ENCODE results near the gene CMTR1. TPM values are rescaled to one million over a fixed set of nuclear protein-coding genes. Genes with fewer than 3 reads are reported as not detected.

The CMTR1 gene
- total RNA-seq, 1 experiment from 2014 or later, result 24.5 TPM

DNA sequence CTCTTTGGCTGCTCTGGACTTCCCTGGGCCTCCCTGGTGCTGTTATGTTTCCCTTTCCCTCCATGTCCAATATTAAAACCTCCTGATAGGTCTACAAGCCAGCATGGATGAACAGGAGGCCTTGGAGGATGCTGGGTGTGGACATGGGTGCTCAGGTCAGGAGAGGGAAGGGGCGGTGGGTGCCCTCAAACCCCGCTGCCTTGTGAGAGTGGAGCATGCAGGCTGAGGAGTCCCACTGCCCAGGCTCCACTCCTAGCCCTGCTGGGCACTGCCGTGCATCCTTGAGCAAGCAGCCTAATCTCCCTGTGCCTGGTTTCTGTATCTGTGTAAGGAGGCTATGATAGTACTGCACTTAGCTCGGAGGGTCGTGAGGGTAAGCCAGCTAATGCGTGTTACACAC is 85.1 kb downstream of the CMTR1 start:
- peaks cover 18% of the 10 kb centered on the region for H3K4me1 Mint-ChIP-seq (ENCODE audit: insufficient read depth, unreplicated experiment)
- no peaks in the 10 kb centered on the region for H3K9me3 Mint-ChIP-seq (ENCODE audit: unreplicated experiment)
- no TSS peak for BruUV-seq (replicated peaks)
- DNase-seq (ENCODE audit: unreplicated experiment), result no peak
- H3K4me3 Mint-ChIP-seq (ENCODE audit: unreplicated experiment), result no peak overlapping the region
- POLR2A ChIA-PET, result interaction anchor here (0.6 kb wide), 1 partner anchor 156 kb away, joined by 3 read pairs; no protein-coding TSS in a partner anchor
- H3K36me3 Mint-ChIP-seq (ENCODE audit: insufficient read depth, unreplicated experiment), result no peaks in the 10 kb centered on the region
- CTCF ChIA-PET, result no interaction called here
- no peak overlapping the region for H3K27ac Mint-ChIP-seq (ENCODE audit: low read depth, unreplicated experiment)
- intact Hi-C loops (cut with micrococcal nuclease), result no loop called here
- TF ChIP-seq, protein P1, sequence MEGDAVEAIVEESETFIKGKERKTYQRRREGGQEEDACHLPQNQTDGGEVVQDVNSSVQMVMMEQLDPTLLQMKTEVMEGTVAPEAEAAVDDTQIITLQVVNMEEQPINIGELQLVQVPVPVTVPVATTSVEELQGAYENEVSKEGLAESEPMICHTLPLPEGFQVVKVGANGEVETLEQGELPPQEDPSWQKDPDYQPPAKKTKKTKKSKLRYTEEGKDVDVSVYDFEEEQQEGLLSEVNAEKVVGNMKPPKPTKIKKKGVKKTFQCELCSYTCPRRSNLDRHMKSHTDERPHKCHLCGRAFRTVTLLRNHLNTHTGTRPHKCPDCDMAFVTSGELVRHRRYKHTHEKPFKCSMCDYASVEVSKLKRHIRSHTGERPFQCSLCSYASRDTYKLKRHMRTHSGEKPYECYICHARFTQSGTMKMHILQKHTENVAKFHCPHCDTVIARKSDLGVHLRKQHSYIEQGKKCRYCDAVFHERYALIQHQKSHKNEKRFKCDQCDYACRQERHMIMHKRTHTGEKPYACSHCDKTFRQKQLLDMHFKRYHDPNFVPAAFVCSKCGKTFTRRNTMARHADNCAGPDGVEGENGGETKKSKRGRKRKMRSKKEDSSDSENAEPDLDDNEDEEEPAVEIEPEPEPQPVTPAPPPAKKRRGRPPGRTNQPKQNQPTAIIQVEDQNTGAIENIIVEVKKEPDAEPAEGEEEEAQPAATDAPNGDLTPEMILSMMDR (IDR thresholded peaks at IDR 0.05; ENCODE audit: unreplicated experiment), result no peak
- peaks cover 10% of the 10 kb centered on the region for H3K27me3 Mint-ChIP-seq (ENCODE audit: insufficient read depth, unreplicated experiment)

DNA sequence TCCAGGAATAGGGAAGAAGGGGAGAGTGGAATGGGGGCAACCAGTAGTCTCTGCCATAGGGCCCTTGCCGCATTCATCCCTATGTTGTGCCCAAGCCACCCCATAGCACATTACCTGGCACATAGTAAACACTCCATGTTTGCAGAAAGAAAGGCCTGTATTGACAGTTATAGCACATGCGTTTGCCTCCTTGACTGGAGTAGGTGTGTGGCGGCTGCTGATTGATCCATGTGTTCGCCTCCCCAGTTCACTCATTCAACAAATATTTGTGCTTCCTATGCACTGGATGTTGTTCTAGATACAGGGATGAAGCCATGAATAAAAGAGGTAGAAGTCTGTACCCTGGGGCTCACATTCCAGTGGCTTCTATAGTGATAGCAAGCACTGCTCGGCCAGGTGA is 86.4 kb downstream of the CMTR1 start:
- no peaks in the 10 kb centered on the region for H3K36me3 Mint-ChIP-seq (ENCODE audit: insufficient read depth, unreplicated experiment)
- no peaks in the 10 kb centered on the region for H3K9me3 Mint-ChIP-seq (ENCODE audit: unreplicated experiment)
- H3K27me3 Mint-ChIP-seq (ENCODE audit: insufficient read depth, unreplicated experiment), result no peaks in the 10 kb centered on the region
- DNase-seq (ENCODE audit: unreplicated experiment), result no peak
- CTCF ChIA-PET, result interaction anchor here (0.6 kb wide), 1 partner anchor 194 kb away, joined by 3 read pairs; no protein-coding TSS in a partner anchor
- TF ChIP-seq, protein P1 (IDR thresholded peaks at IDR 0.05; ENCODE audit: unreplicated experiment), result no peak
- POLR2A ChIA-PET, result no interaction called here
- H3K4me3 Mint-ChIP-seq (ENCODE audit: unreplicated experiment), result no peak overlapping the region
- intact Hi-C loops (cut with micrococcal nuclease), result no loop called here
- H3K27ac Mint-ChIP-seq (ENCODE audit: low read depth, unreplicated experiment), result no peak overlapping the region
- peaks cover 24% of the 10 kb centered on the region for H3K4me1 Mint-ChIP-seq (ENCODE audit: insufficient read depth, unreplicated experiment)
- no TSS peak for BruUV-seq (replicated peaks)

GRCh38 chr6:37520926-37521325 is 87.9 kb downstream of the CMTR1 start:
- ChIA-PET CTCF (no interaction called here), POLR2A (no interaction called here)
- DNase-seq (ENCODE audit: unreplicated experiment), result no peak
- no TSS peak for BruUV-seq (replicated peaks)
- Mint-ChIP-seq H3K27ac (ENCODE audit: low read depth, unreplicated experiment) (no peak overlapping the region), H3K36me3 (ENCODE audit: insufficient read depth, unreplicated experiment) (no peaks in the 10 kb centered on the region), H3K9me3 (ENCODE audit: unreplicated experiment) (no peaks in the 10 kb centered on the region), H3K27me3 (ENCODE audit: insufficient read depth, unreplicated experiment) (no peaks in the 10 kb centered on the region), H3K4me3 (ENCODE audit: unreplicated experiment) (no peak overlapping the region), H3K4me1 (ENCODE audit: insufficient read depth, unreplicated experiment) (peaks cover 22% of the 10 kb centered on the region)
- TF ChIP-seq, protein P1 (IDR thresholded peaks at IDR 0.05; ENCODE audit: unreplicated experiment), result no peak
- intact Hi-C loops (cut with micrococcal nuclease), result no loop called here

GRCh38 chr6:37521674-37522073 is 88.7 kb downstream of the CMTR1 start:
- Mint-ChIP-seq H3K27ac (ENCODE audit: low read depth, unreplicated experiment) (no peak overlapping the region), H3K9me3 (ENCODE audit: unreplicated experiment) (no peaks in the 10 kb centered on the region), H3K4me3 (ENCODE audit: unreplicated experiment) (no peak overlapping the region), H3K36me3 (ENCODE audit: insufficient read depth, unreplicated experiment) (no peaks in the 10 kb centered on the region), H3K4me1 (ENCODE audit: insufficient read depth, unreplicated experiment) (peaks cover 18% of the 10 kb centered on the region), H3K27me3 (ENCODE audit: insufficient read depth, unreplicated experiment) (peaks cover 3% of the 10 kb centered on the region)
- CTCF ChIA-PET, result interaction anchor here (1.0 kb wide), 1 partner anchor 17 kb away, joined by 3 read pairs; no protein-coding TSS in a partner anchor
- POLR2A ChIA-PET, result no interaction called here
- intact Hi-C loops (cut with micrococcal nuclease), result no loop called here
- BruUV-seq (replicated peaks), result no TSS peak
- TF ChIP-seq, protein P1 (IDR thresholded peaks at IDR 0.05; ENCODE audit: unreplicated experiment), result no peak
- DNase-seq (ENCODE audit: unreplicated experiment), result no peak

All from MCF 10A (cell line).